ENCODE measurements around the gene TMEM51. TPM values are rescaled to one million over a fixed set of nuclear protein-coding genes. Genes with fewer than 3 reads are reported as not detected.

Gene TMEM51
- 2.1 and 4.0 TPM in 2 replicates for total RNA-seq

GRCh38 chr1:15153184-15153841 lies at the start of gene TMEM51:
Gene TMEM51, plus strand, starts transcription at chr1:15153747. Its CDS starts 61,341 bp downstream, at chr1:15215088.

GRCh38 chr1:15246960-15247614 lies 93.5 kb downstream of the TMEM51 start, which contains the start of gene FHAD1:
Gene FHAD1, plus strand, starts transcription at chr1:15247223. Its CDS starts 4,562 bp downstream, at chr1:15251785.

Other genes starting within 250 kb of the TMEM51 start
- gene FHAD1, start 93.5 kb downstream of the TMEM51 start, total RNA-seq: 0.26 TPM in 1 of 2 replicates, not detected in the other

All from pericardium fibroblast (primary cell).